Stimulated activated CD8-positive, alpha-beta memory T cell treated with anti-CD3 and anti-CD28 coated beads, Interleukin-15, amount 100 ng/mL, for 24 hours (primary cell): ENCODE data around the gene GPSM1.

Experiments
- DNase-seq: peaks from one replicate; pipeline ENCODE4 v3.0.0-alpha.2; 2020; ENCODE audit warnings: low read depth

GPSM1 gene

GRCh38 chr9:136291306-136292025 lies 35.9 kb upstream of the GPSM1 start:
- no peak for DNase-seq

- no peak for DNase-seq
These were observed 35.3 kb upstream of the GPSM1 start for GRCh38 chr9:136292026-136292538.

- no peak for DNase-seq
These were observed 34.5 kb upstream of the GPSM1 start for GRCh38 chr9:136292591-136293448.

- DNase-seq, result no peak
These were observed 33.8 kb upstream of the GPSM1 start for GRCh38 chr9:136293476-136294077.

- no peak for DNase-seq
These were observed 32.9 kb upstream of the GPSM1 start for GRCh38 chr9:136294437-136294836.

- no peak for DNase-seq
These were observed 32.3 kb upstream of the GPSM1 start for GRCh38 chr9:136295055-136295454.

GRCh38 chr9:136295542-136296433 lies 31.6 kb upstream of the GPSM1 start:
- DNase-seq, result no peak

- DNase-seq, result no peak
These were observed 30.8 kb upstream of the GPSM1 start for GRCh38 chr9:136296434-136297015.

- no peak for DNase-seq
These were observed 30.2 kb upstream of the GPSM1 start for GRCh38 chr9:136297016-136297691.

GRCh38 chr9:136297766-136298735 lies 29.3 kb upstream of the GPSM1 start:
- no peak for DNase-seq

- no peak for DNase-seq
These were observed 28.2 kb upstream of the GPSM1 start for GRCh38 chr9:136299116-136299515.

GRCh38 chr9:136299541-136299940 lies 27.8 kb upstream of the GPSM1 start:
- DNase-seq, result no peak

GRCh38 chr9:136300016-136300545 lies 27.3 kb upstream of the GPSM1 start:
- no peak for DNase-seq

- no peak for DNase-seq
These were observed 26.5 kb upstream of the GPSM1 start for GRCh38 chr9:136300866-136301265.

GRCh38 chr9:136302527-136302926 lies 24.8 kb upstream of the GPSM1 start:
- no peak for DNase-seq

GRCh38 chr9:136303066-136303824 lies 24.1 kb upstream of the GPSM1 start:
- DNase-seq, result no peak

- no peak for DNase-seq
These were observed 23.4 kb upstream of the GPSM1 start, which contains the start of gene CCDC187 for GRCh38 chr9:136303825-136304416. Gene CCDC187, minus strand, starts transcription at chr9:136304094. Its CDS starts 264 bp downstream, at chr9:136303830.

GRCh38 chr9:136304456-136304855 lies 22.9 kb upstream of the GPSM1 start:
- no peak for DNase-seq
